Measurements from ENCODE around the gene ZMAT1.

DNA sequence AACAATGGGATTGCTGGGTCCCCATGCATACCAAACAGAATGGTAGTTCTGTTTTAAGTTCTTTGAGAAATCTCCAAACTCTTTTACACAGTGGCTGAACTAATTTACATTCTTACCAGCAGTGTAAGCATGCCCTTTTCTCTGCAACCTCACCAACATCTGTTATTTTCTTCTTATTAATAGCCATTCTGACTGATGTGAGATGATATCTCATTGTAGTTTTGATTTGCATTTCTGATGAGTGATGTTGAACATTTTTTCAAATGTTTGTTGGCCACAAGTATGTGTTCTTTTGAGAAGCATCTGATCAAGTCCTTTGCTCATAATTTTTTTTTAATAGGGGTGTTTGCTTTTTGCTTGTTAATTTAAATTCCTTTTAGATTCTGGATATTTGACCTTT is 41.2 kb upstream of the ZMAT1 start:
- TF ChIP-seq POLR2A (IDR thresholded peaks at IDR 0.05) (no peak), EP300 (IDR thresholded peaks at IDR 0.05) (no peak)
- TF ChIP-seq, protein P1, sequence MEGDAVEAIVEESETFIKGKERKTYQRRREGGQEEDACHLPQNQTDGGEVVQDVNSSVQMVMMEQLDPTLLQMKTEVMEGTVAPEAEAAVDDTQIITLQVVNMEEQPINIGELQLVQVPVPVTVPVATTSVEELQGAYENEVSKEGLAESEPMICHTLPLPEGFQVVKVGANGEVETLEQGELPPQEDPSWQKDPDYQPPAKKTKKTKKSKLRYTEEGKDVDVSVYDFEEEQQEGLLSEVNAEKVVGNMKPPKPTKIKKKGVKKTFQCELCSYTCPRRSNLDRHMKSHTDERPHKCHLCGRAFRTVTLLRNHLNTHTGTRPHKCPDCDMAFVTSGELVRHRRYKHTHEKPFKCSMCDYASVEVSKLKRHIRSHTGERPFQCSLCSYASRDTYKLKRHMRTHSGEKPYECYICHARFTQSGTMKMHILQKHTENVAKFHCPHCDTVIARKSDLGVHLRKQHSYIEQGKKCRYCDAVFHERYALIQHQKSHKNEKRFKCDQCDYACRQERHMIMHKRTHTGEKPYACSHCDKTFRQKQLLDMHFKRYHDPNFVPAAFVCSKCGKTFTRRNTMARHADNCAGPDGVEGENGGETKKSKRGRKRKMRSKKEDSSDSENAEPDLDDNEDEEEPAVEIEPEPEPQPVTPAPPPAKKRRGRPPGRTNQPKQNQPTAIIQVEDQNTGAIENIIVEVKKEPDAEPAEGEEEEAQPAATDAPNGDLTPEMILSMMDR (IDR thresholded peaks at IDR 0.05), result no peak
